IMR-90 (cell line): ENCODE measurements around the gene SLC38A6. TPM values are rescaled to one million over a fixed set of nuclear protein-coding genes. Genes with fewer than 3 reads are reported as not detected.
A peak's percentile ranks its signal among the peaks of the same experiment; 100 is the strongest.

Source experiments
- ATAC-seq: fragments of 200-7000 bp; cut with Tn5 transposase; 2 replicates; pipeline ENCODE4 v1.9.1; 2020; ENCODE audit warnings: low read depth, mild to moderate bottlenecking, moderate library complexity
- Bru-seq: library from RNA; stranded (reverse); fragments of 400-500 nt; gene quantifications from one replicate; lab custom pipeline; 2021; lab: Mats Ljungman, UMichigan
- BruChase-seq, 2 experiments: library from RNA; stranded (reverse); fragments of 400-500 nt; gene quantifications; one replicate each; lab custom pipeline; 2021; lab: Mats Ljungman, UMichigan
- BruUV-seq: library from RNA; stranded (reverse); fragments of 400-500 nt; replicated peaks from 2 replicates; lab custom pipeline; 2021; lab: Mats Ljungman, UMichigan
- CTCF ChIA-PET: fragments of 300-600 bp; formaldehyde crosslinking; extraction: SDS; loops from one replicate; lab custom pipeline; 2021; ENCODE audit warnings: antibody characterized with exemption; lab: Yijun Ruan, JAX
- POLR2A ChIA-PET: fragments of 300-600 bp; sonication (Branson Sonifier 250); formaldehyde crosslinking; loops from one replicate; lab custom pipeline; 2022; ENCODE audit warnings: antibody characterized with exemption; ENCODE audit not compliant: unreplicated experiment; lab: Charles Lee
- DNase-seq: peaks from one replicate; pipeline ENCODE4 v3.0.0; 2013
- H2AFZ ChIP-seq: replicated peaks from 2 replicates; pipeline ENCODE3; 2013; ENCODE audit warnings: low read length, mild to moderate bottlenecking; ENCODE audit not compliant: poor library complexity
- H2AK5ac ChIP-seq: 2 replicates; pipeline ENCODE4 v1.6.1; 2013; ENCODE audit warnings: low read depth, low read length, inconsistent platforms
- H2AK9ac ChIP-seq: replicated peaks from 2 replicates; pipeline ENCODE3; 2013; ENCODE audit warnings: mild to moderate bottlenecking, low read depth, low read length, moderate library complexity; ENCODE audit not compliant: poor library complexity
- H2BK120ac ChIP-seq: 2 replicates; pipeline ENCODE4 v1.6.1; 2013; ENCODE audit warnings: low read depth, low read length, inconsistent platforms
- H2BK15ac ChIP-seq: 3 replicates; pipeline ENCODE4 v1.6.1; 2013; ENCODE audit warnings: low read depth, low read length, inconsistent platforms
- H2BK20ac ChIP-seq: 2 replicates; pipeline ENCODE4 v1.6.1; 2013; ENCODE audit warnings: low read depth, mild to moderate bottlenecking, inconsistent platforms, low read length, moderate library complexity
- H2BK5ac ChIP-seq: 2 replicates; pipeline ENCODE4 v1.6.1; 2013; ENCODE audit warnings: mild to moderate bottlenecking, low read depth, low read length, inconsistent platforms; ENCODE audit not compliant: poor library complexity, severe bottlenecking
- H3K14ac ChIP-seq: replicated peaks from 2 replicates; pipeline ENCODE4 v1.6.1; 2013; ENCODE audit warnings: low read depth, low read length, inconsistent platforms
- H3K18ac ChIP-seq: 2 replicates; pipeline ENCODE4 v1.6.1; 2013; ENCODE audit warnings: low read depth, low read length, control low read depth
- H3K23ac ChIP-seq: 2 replicates; pipeline ENCODE4 v1.6.1; 2013; ENCODE audit warnings: low read depth, low read length, inconsistent platforms
- H3K27ac ChIP-seq: 2 replicates; pipeline ENCODE4 v1.5.1; 2013; ENCODE audit warnings: mild to moderate bottlenecking, control low read depth, low read length; ENCODE audit not compliant: insufficient read depth
- H3K27me3 ChIP-seq: 2 replicates; pipeline ENCODE4 v1.6.1; 2013; ENCODE audit warnings: low read length; ENCODE audit not compliant: control insufficient read depth, insufficient read depth
- H3K36me3 ChIP-seq: 2 replicates; pipeline ENCODE4 v1.6.1; 2013; ENCODE audit warnings: low read length, mixed read lengths; ENCODE audit not compliant: control insufficient read depth, insufficient read depth
- H3K4ac ChIP-seq: 2 replicates; pipeline ENCODE4 v1.6.1; 2013; ENCODE audit warnings: low read depth, low read length, inconsistent platforms
- H3K4me1 ChIP-seq: 2 replicates; pipeline ENCODE4 v1.6.1; 2013; ENCODE audit warnings: low read length, mixed read lengths; ENCODE audit not compliant: control insufficient read depth, insufficient read depth
- H3K4me2 ChIP-seq: 2 replicates; pipeline ENCODE4 v1.6.1; 2013; ENCODE audit warnings: low read depth, mild to moderate bottlenecking, control low read depth, low read length, moderate library complexity
- H3K4me3 ChIP-seq: 2 replicates; pipeline ENCODE4 v1.5.1; 2013; ENCODE audit warnings: low read depth, mild to moderate bottlenecking, control low read depth, low read length, moderate library complexity; ENCODE audit not compliant: insufficient read depth
- H3K56ac ChIP-seq: 2 replicates; pipeline ENCODE4 v1.6.1; 2013; ENCODE audit warnings: low read length, inconsistent platforms; ENCODE audit not compliant: insufficient read depth; ENCODE audit errors: extremely low read depth
- H3K79me1 ChIP-seq, 2 experiments: 2 replicates each; pipeline ENCODE4 v1.6.1; 2013; ENCODE audit warnings: low read length in 2 of 2, inconsistent platforms in 1 of 2, low read depth in 1 of 2
- H3K9ac ChIP-seq: 2 replicates; pipeline ENCODE4 v1.6.1; 2013; ENCODE audit warnings: low read depth, low read length, control low read depth
- H3K9me1 ChIP-seq: 2 replicates; pipeline ENCODE4 v1.6.1; 2013; ENCODE audit warnings: low read length, inconsistent platforms; ENCODE audit not compliant: insufficient read depth
- H3K9me3 ChIP-seq: 2 replicates; pipeline ENCODE4 v1.6.1; 2013; ENCODE audit warnings: low read length; ENCODE audit not compliant: control insufficient read depth, insufficient read depth
- H4K20me1 ChIP-seq: 2 replicates; pipeline ENCODE4 v1.6.1; 2013; ENCODE audit warnings: low read length, inconsistent platforms; ENCODE audit not compliant: insufficient read depth
- H4K5ac ChIP-seq: 2 replicates; pipeline ENCODE4 v1.6.1; 2013; ENCODE audit warnings: mild to moderate bottlenecking, low read depth, low read length, control low read depth
- H4K8ac ChIP-seq, 2 experiments: 2 replicates each; pipeline ENCODE4 v1.6.1; 2013; ENCODE audit warnings: low read depth in 2 of 2, low read length in 2 of 2, control low read depth in 1 of 2, inconsistent platforms in 1 of 2
- H4K91ac ChIP-seq: 2 replicates; pipeline ENCODE4 v1.6.1; 2013; ENCODE audit warnings: low read depth, low read length, inconsistent platforms; ENCODE audit not compliant: insufficient read depth
- CEBPB ChIP-seq: IDR thresholded peaks from 2 replicates; pipeline ENCODE4 v1.6.1; 2012; ENCODE audit warnings: low read depth, low read length, improper control_type of control experiment
- CHD1 ChIP-seq: IDR thresholded peaks from 2 replicates; pipeline ENCODE4 v1.6.1; 2012; ENCODE audit warnings: low read depth, low read length, improper control_type of control experiment
- CTCF ChIP-seq: conservative IDR thresholded peaks from 2 replicates; pipeline ENCODE4 v1.5.1; 2012; ENCODE audit warnings: mild to moderate bottlenecking, low read depth, low read length, improper control_type of control experiment
- FOS ChIP-seq: fragments of 150-350 bp; IDR thresholded peaks from 2 replicates; pipeline ENCODE4 v1.6.1; 2016; ENCODE audit warnings: low read depth, low read length
- MAFK ChIP-seq: IDR thresholded peaks from 2 replicates; pipeline ENCODE4 v1.6.1; 2012; ENCODE audit warnings: low read depth, low read length, improper control_type of control experiment
- MAZ ChIP-seq: IDR thresholded peaks from 2 replicates; pipeline ENCODE4 v1.6.1; 2012; ENCODE audit warnings: low read depth, mild to moderate bottlenecking, low read length, improper control_type of control experiment, moderate library complexity, borderline replicate concordance
- NFE2L2 ChIP-seq: fragments of 150-350 bp; IDR thresholded peaks from 2 replicates; pipeline ENCODE4 v1.6.1; 2016; ENCODE audit warnings: low read depth, mild to moderate bottlenecking, low read length
- POLR2A ChIP-seq: IDR thresholded peaks from 2 replicates; pipeline ENCODE4 v1.6.1; 2012; ENCODE audit warnings: mild to moderate bottlenecking, low read depth, low read length
- RAD21 ChIP-seq: IDR thresholded peaks from 2 replicates; pipeline ENCODE4 v1.6.1; 2012; ENCODE audit warnings: low read length, improper control_type of control experiment
- RCOR1 ChIP-seq: IDR thresholded peaks from 2 replicates; pipeline ENCODE4 v1.6.1; 2012; ENCODE audit warnings: mild to moderate bottlenecking, low read length, improper control_type of control experiment; ENCODE audit not compliant: insufficient replicate concordance
- RFX5 ChIP-seq: IDR thresholded peaks from 2 replicates; pipeline ENCODE4 v1.8.0; 2012; ENCODE audit warnings: low read depth, mild to moderate bottlenecking, low read length, moderate library complexity
- SMC3 ChIP-seq: fragments of 150-350 bp; IDR thresholded peaks from 2 replicates; pipeline ENCODE4 v1.6.1; 2016; ENCODE audit warnings: low read depth, mild to moderate bottlenecking, antibody characterized with exemption, low read length, moderate library complexity
- USF2 ChIP-seq: fragments of 150-350 bp; IDR thresholded peaks from 2 replicates; pipeline ENCODE4 v1.6.1; 2017; ENCODE audit warnings: mild to moderate bottlenecking, antibody characterized with exemption, low read length, low read depth
- WGBS, 2 experiments: methylation state at CpG; one replicate each; pipeline versions ENCODE4 v1.1.5 to v1.1.7; 2013; ENCODE audit warnings: missing lambda C conversion rate in 2 of 2; ENCODE audit not compliant: insufficient read length in 1 of 2; ENCODE audit errors: extremely low coverage in 2 of 2; 5-methylcytosine and 5-hydroxymethylcytosine counted together
- dilution Hi-C: fragments of 300-500 bp; cut with HindIII; formaldehyde crosslinking; loops from one replicate; pipeline ENCODE4 v1.14.3; 2018; ENCODE audit warnings: low sequenced_read_pairs; ENCODE audit not compliant: unreplicated experiment
- in situ Hi-C: fragments of 300-500 bp; cut with MboI; formaldehyde crosslinking; loops from 3 replicates; pipeline ENCODE4 v1.14.3; 2019; ENCODE audit warnings: low sequenced_read_pairs, inconsistent platforms, mixed read lengths
- intact Hi-C: fragments of 100-400 bp; cut with micrococcal nuclease; formaldehyde crosslinking; loops from 2 replicates; pipeline ENCODE4 v1.10.0; 2022
- long read RNA-seq: library from polyadenylated mRNA; unstranded; transcript quantifications from one replicate; pipeline ENCODE4 v2.0.0, GENCODE V29; 2021; ENCODE audit not compliant: unreplicated experiment
- polyA plus RNA-seq, 3 experiments: library from polyadenylated mRNA; depleted of rRNA; stranded (reverse); fragments of >200 nt; gene quantifications; 2 replicates each; pipeline ENCODE4 v1.2.3, GENCODE V29; 2012; ENCODE audit warnings: low replicate concordance in 1 of 3
- total RNA-seq: library from RNA; depleted of rRNA; stranded (reverse); fragments of >200 nt; gene quantifications from 2 replicates; pipeline ENCODE4 v1.2.3, GENCODE V29; 2012; rRNA removed

The SLC38A6 gene
- 18.3 and 38.9 TPM in 2 replicates for total RNA-seq
- polyA plus RNA-seq (2012; rRNA removed): 12.1 and 15.5 TPM in 2 replicates
- polyA plus RNA-seq (2012; cell fraction: cytosol; rRNA removed): 3.2 and 5.1 TPM in 2 replicates
- polyA plus RNA-seq (2012; cell fraction: nucleus; rRNA removed; ENCODE audit: low replicate concordance): 10.6 and 31.2 TPM in 2 replicates
- percentile 82 among the genes with signal in this experiment for Bru-seq, nascent RNA
- BruChase-seq, experiment 1, labeled RNA remaining after a 6-hour chase: percentile 74 among the genes with signal in this experiment
- percentile 93 among the genes with signal in this experiment for BruChase-seq, experiment 2, labeled RNA remaining after a 2-hour chase
- long read RNA-seq, partial matches to known transcripts: 0 of 24 reads
- long read RNA-seq, other reads (novel, unspliced or antisense): 20 of 24 reads

GRCh38 chr14:60980811-60981632, at the start of gene SLC38A6, which contains the start of gene TRMT5:
TSS of gene SLC38A6 (plus strand) at chr14:60981245. CDS start at chr14:60981278, 33 bp downstream.
TSS of gene TRMT5 (minus strand) at chr14:60981079. CDS start at chr14:60980973, 106 bp downstream.
- Histone ChIP-seq H3K36me3 (peaks cover 7% of the 10 kb centered on the region), H3K4ac (peak within 1 kb of the TSS; percentile 91), H2AK9ac (peak within 1 kb of the TSS; percentile 94), H4K20me1 (no peaks in the 10 kb centered on the region), H3K18ac (peak within 1 kb of the TSS; percentile 58), H2BK5ac (peak within 1 kb of the TSS; percentile 91), H3K56ac (peak within 1 kb of the TSS; percentile 95), H2AK5ac (peak within 1 kb of the TSS; percentile 72), H3K9ac (peak within 1 kb of the TSS; percentile 92), H3K79me1 (peaks cover 21 to 60% of the 10 kb centered on the region in 2 experiments), H2BK20ac (peak within 1 kb of the TSS; percentile 70; the same call in 1 of the 2 replicates), H2BK15ac (peak within 1 kb of the TSS; percentile 49; the same call in 2 of the 3 replicates), H3K23ac (peak within 1 kb of the TSS; percentile 86), H3K27me3 (no peaks in the 10 kb centered on the region), H3K9me3 (no peaks in the 10 kb centered on the region), H3K9me1 (peaks cover 3% of the 10 kb centered on the region; the same call in 1 of the 2 replicates), H3K27ac (peak within 1 kb of the TSS; percentile 89), H3K4me1 (no peaks in the 10 kb centered on the region; the same call in 1 of the 2 replicates), H2AFZ (peak within 1 kb of the TSS; percentile 98), H4K8ac (peak within 1 kb of the TSS; percentile 62 to 94), H3K14ac (peak within 1 kb of the TSS; percentile 92), H3K4me2 (peak within 1 kb of the TSS; percentile 93), H4K5ac (peak within 1 kb of the TSS; percentile 79), H2BK120ac (peak within 1 kb of the TSS; percentile 75), H4K91ac (peak within 1 kb of the TSS; percentile 81), H3K4me3 (peak within 1 kb of the TSS; percentile 83)
- no TSS peak for BruUV-seq
- ChIA-PET POLR2A (interaction anchor here (0.6 kb wide), 2 partner anchors 301 to 732 kb away, joined by 4 to 8 read pairs; partner anchors contain the start of gene PPM1A), CTCF (interaction anchor here (1.2 kb wide), 1 partner anchor 259 kb away, joined by 3 read pairs; no protein-coding TSS in a partner anchor)
- ATAC-seq (peak; percentile 95), DNase-seq (peak; percentile 97)
- dilution Hi-C loops: no loop called here
- intact Hi-C loops: loop anchor here (1.0 to 5.0 kb wide), 7 partner anchors 46 to 356 kb away; partner anchors contain the start of gene SIX1
- in situ Hi-C loops: loop anchor here (5.0 to 25.0 kb wide), 3 partner anchors 259 to 344 kb away; partner anchors contain the start of genes SIX1 and SIX4
- WGBS, 2 experiments: 0% methylated on average over 19 of the region's 59 CpGs; no CpG with 5 or more reads in 1 of the 2 experiments
- TF ChIP-seq MAZ (peak; percentile 70; the same call in 1 of the 2 replicates), USF2 (no peak), CHD1 (no peak), MAFK (no peak), NFE2L2 (no peak), CTCF (no peak), RCOR1 (no peak), RFX5 (no peak), FOS (peak; percentile 33; the same call in 1 of the 2 replicates), SMC3 (no peak), CEBPB (no peak), POLR2A (peak; percentile 83), RAD21 (peak; percentile 28)
